GM12878 (cell line): Measurements from ENCODE around the gene PCDHGC3. TPM values are rescaled to one million over a fixed set of nuclear protein-coding genes. Genes with fewer than 3 reads are reported as not detected.

ENCODE experiments used
- ATAC-seq: fragments of 200-7000 bp; cut with Tn5 transposase; 3 replicates; pipeline ENCODE4 v1.9.1; 2020; ENCODE audit warnings: mild to moderate bottlenecking, moderate library complexity
- BruUV-seq: library from RNA; stranded (reverse); fragments of 400-500 nt; replicated peaks from 2 replicates; lab custom pipeline; 2021; lab: Mats Ljungman, UMichigan
- CTCF ChIA-PET: fragments of 300-600 bp; sonication (Branson Sonifier 250); formaldehyde crosslinking; extraction: SDS; loops from one replicate; lab custom pipeline; 2021; ENCODE audit warnings: inconsistent platforms; lab: Yijun Ruan, JAX
- POLR2A ChIA-PET: fragments of 350-600 bp; formaldehyde crosslinking; extraction: SDS; loops from one replicate; lab custom pipeline; 2021; ENCODE audit warnings: inconsistent platforms; lab: Charles Lee
- RAD21 ChIA-PET: fragments of 300-600 bp; sonication (Branson Sonifier 250); formaldehyde crosslinking; loops from one replicate; lab custom pipeline; 2023; ENCODE audit warnings: antibody characterized with exemption; ENCODE audit not compliant: unreplicated experiment; lab: Charles Lee
- SMC1A ChIA-PET: fragments of 300-600 bp; sonication (Branson Sonifier 250); formaldehyde crosslinking; loops from one replicate; lab custom pipeline; 2023; ENCODE audit not compliant: unreplicated experiment, uncharacterized antibody; lab: Charles Lee
- DNase-seq: peaks from one replicate; pipeline ENCODE4 v3.0.0-alpha.2; 2011; ENCODE audit warnings: low read depth, low spot score
- FAIRE-seq: peaks from 3 replicates; lab custom pipeline; 2011; peaks lifted over from hg19 to GRCh38; lab: Jason Lieb, UNC
- H2AFZ ChIP-seq: 2 replicates; pipeline ENCODE4 v1.6.0; 2011; ENCODE audit warnings: low read depth, low read length, control low read depth; ENCODE audit not compliant: control insufficient read depth
- H3K27ac ChIP-seq: 2 replicates; pipeline ENCODE4 v1.5.1; 2011; ENCODE audit warnings: control low read depth; ENCODE audit not compliant: control insufficient read depth, insufficient read depth
- H3K27me3 ChIP-seq, 2 experiments: replicated peaks in 1 of 2; 2 replicates each; pipeline versions ENCODE4 v1.6.0 to v1.6.1; 2011; ENCODE audit warnings: low read length in 1 of 2; ENCODE audit not compliant: control insufficient read depth in 2 of 2, insufficient read depth in 2 of 2
- H3K36me3 ChIP-seq, 2 experiments: 2 replicates each; pipeline ENCODE4 v1.5.1; 2011; ENCODE audit warnings: low read length in 1 of 2; ENCODE audit not compliant: control insufficient read depth in 2 of 2, insufficient read depth in 2 of 2
- H3K4me1 ChIP-seq: 2 replicates; pipeline ENCODE4 v1.6.1; 2011; ENCODE audit warnings: mild to moderate bottlenecking, low read length, moderate library complexity, mixed read lengths; ENCODE audit not compliant: control insufficient read depth, insufficient read depth
- H3K4me2 ChIP-seq: 2 replicates; pipeline ENCODE4 v1.6.0; 2011; ENCODE audit warnings: control low read depth; ENCODE audit not compliant: control insufficient read depth, insufficient read depth
- H3K4me3 ChIP-seq: fragments of 200-600 bp; sonication (generic); 2 replicates; pipeline ENCODE4 v1.5.1; 2016
- H3K79me2 ChIP-seq: 2 replicates; pipeline ENCODE4 v1.6.0; 2011; ENCODE audit warnings: low read length; ENCODE audit not compliant: control insufficient read depth, insufficient read depth
- H3K9ac ChIP-seq: 2 replicates; pipeline ENCODE4 v1.8.0; 2011; ENCODE audit warnings: low read length, control low read depth, mixed read lengths; ENCODE audit not compliant: control insufficient read depth, insufficient read depth
- H3K9me3 ChIP-seq: replicated peaks from 3 replicates; pipeline ENCODE4 v1.5.1; 2011; ENCODE audit warnings: mild to moderate bottlenecking, low read length; ENCODE audit not compliant: control insufficient read depth, insufficient read depth
- H4K20me1 ChIP-seq: 2 replicates; pipeline ENCODE4 v1.6.0; 2011; ENCODE audit not compliant: control insufficient read depth, insufficient read depth
- BHLHE40 ChIP-seq, 2 experiments: fragments of 450-650 bp in 1 of 2; IDR thresholded peaks; 2 replicates each; pipeline ENCODE4 v1.6.1; 2011 to 2017; ENCODE audit warnings: low read depth in 2 of 2, borderline replicate concordance in 1 of 2, improper control_type of control experiment in 1 of 2, low read length in 1 of 2, mild to moderate bottlenecking in 1 of 2
- HDAC2 ChIP-seq: fragments of 200-600 bp; sonication (generic); IDR thresholded peaks from 2 replicates; pipeline ENCODE4 v1.6.1; 2017
- IRF3 ChIP-seq: fragments of 450-650 bp; IDR thresholded peaks from 2 replicates; pipeline ENCODE4 v1.6.1; 2014; ENCODE audit warnings: mild to moderate bottlenecking
- MEF2A ChIP-seq: IDR thresholded peaks from 2 replicates; pipeline ENCODE4 v1.6.1; 2011; ENCODE audit warnings: low read depth, mild to moderate bottlenecking, low read length, moderate library complexity; ENCODE audit not compliant: insufficient read depth
- MEF2B ChIP-seq: fragments of 450-650 bp; IDR thresholded peaks from 2 replicates; pipeline ENCODE4 v1.6.1; 2018; ENCODE audit warnings: mild to moderate bottlenecking, moderate library complexity; ENCODE audit not compliant: partially characterized antibody, poor library complexity, severe bottlenecking
- NKRF ChIP-seq: fragments of 450-650 bp; conservative IDR thresholded peaks from 2 replicates; pipeline ENCODE4 v1.6.1; 2017; ENCODE audit warnings: mild to moderate bottlenecking, moderate library complexity
- POLR2AphosphoS2 ChIP-seq: IDR thresholded peaks from 2 replicates; pipeline ENCODE4 v1.6.1; 2011; ENCODE audit warnings: low read depth, mild to moderate bottlenecking, low read length, improper control_type of control experiment, moderate library complexity
- SIX5 ChIP-seq: IDR thresholded peaks from 2 replicates; pipeline ENCODE4 v1.6.1; 2011; ENCODE audit warnings: mild to moderate bottlenecking, low read depth, low read length, moderate library complexity; ENCODE audit not compliant: severe bottlenecking
- SMAD5 ChIP-seq: IDR thresholded peaks from 2 replicates; pipeline ENCODE4 v1.6.1; 2016; ENCODE audit warnings: antibody characterized with exemption, low read depth
- SMC3 ChIP-seq: IDR thresholded peaks from 2 replicates; pipeline ENCODE4 v1.6.1; 2011; ENCODE audit warnings: low read length, improper control_type of control experiment, borderline replicate concordance
- TBL1XR1 ChIP-seq: IDR thresholded peaks from 2 replicates; pipeline ENCODE4 v1.6.1; 2012; ENCODE audit warnings: low read depth, low read length, improper control_type of control experiment
- ZBED1 ChIP-seq: IDR thresholded peaks from 2 replicates; pipeline ENCODE4 v1.6.1; 2016; ENCODE audit warnings: borderline replicate concordance
- WGBS: methylation state at CpG from one replicate; pipeline ENCODE4 v1.1.6; 2016; ENCODE audit warnings: low lambda C conversion rate; ENCODE audit not compliant: insufficient replicate concordance, insufficient coverage; ENCODE audit errors: missing lambda C conversion rate; 5-methylcytosine and 5-hydroxymethylcytosine counted together
- in situ Hi-C: fragments of 300-500 bp; cut with MboI; formaldehyde crosslinking; loops from 9 replicates; pipeline ENCODE4 v1.14.3; 2018; ENCODE audit warnings: mixed read lengths
- intact Hi-C: fragments of 100-400 bp; cut with micrococcal nuclease; formaldehyde crosslinking; loops from one replicate; pipeline ENCODE4 v1.14.2; 2022; ENCODE audit not compliant: unreplicated experiment
- polyA plus RNA-seq, 11 experiments: library from polyadenylated mRNA; depleted of rRNA in 4 of 11; unstranded in 6 of 11; stranded (reverse) in 5 of 11; fragments of >200 nt; fragmentation: Nextera tagmentation in 4 of 11; fragmentation: Illumina TruSeq in 1 of 11; extraction: Ambion mirVana in 4 of 11; extraction: Trizol in 1 of 11; gene quantifications; 1 replicate in 1 of 11; 2 replicates in 10 of 11; pipeline versions ENCODE4 v1.2.1 to v1.2.3, GENCODE V29; 2011 to 2016; ENCODE audit warnings: inconsistent platforms in 2 of 11, missing spikeins in 2 of 11, low read depth in 1 of 11
- total RNA-seq, 4 experiments: library from RNA; depleted of rRNA in 3 of 4; stranded (reverse); fragments of >200 nt in 3 of 4; fragmentation: Illumina TruSeq in 1 of 4; extraction: Trizol in 1 of 4; gene quantifications; 2 replicates each; pipeline versions ENCODE4 v1.2.1 to v1.2.3, GENCODE V29; 2013 to 2021

PCDHGC3 gene
- total and polyA plus RNA-seq, 10 of the 15 experiments (the other 5 are each of a cell fraction or from before 2014, with no cell fraction given), result 0.53 to 22.1 (median 12.0) TPM

GRCh38 chr5:141496038-141496437 lies 20.3 kb downstream of the PCDHGC3 start:
- FAIRE-seq (no peak), ATAC-seq (no peak), DNase-seq (no peak)
- Histone ChIP-seq H2AFZ (no peak overlapping the region), H3K27me3 (no peaks in the 10 kb centered on the region; a peak in 1 of 4 replicates), H3K4me3 (no peak overlapping the region), H3K79me2 (no peaks in the 10 kb centered on the region), H3K9me3 (no peaks in the 10 kb centered on the region), H4K20me1 (no peaks in the 10 kb centered on the region), H3K9ac (no peak overlapping the region), H3K4me2 (no peak overlapping the region), H3K36me3 (no peaks in the 10 kb centered on the region), H3K4me1 (peaks cover 22% of the 10 kb centered on the region), H3K27ac (no peak overlapping the region)
- in situ Hi-C loops (no loop called here), intact Hi-C loops (no loop called here)
- 82% methylated on average over 4 of the region's 4 CpGs for WGBS
- no TSS peak for BruUV-seq
- ChIA-PET POLR2A (no interaction called here), SMC1A (interaction anchor here (0.6 kb wide), 1 partner anchor 318 kb away, joined by 3 read pairs; no protein-coding TSS in a partner anchor), RAD21 (no interaction called here), CTCF (interaction anchor here (0.8 kb wide), 1 partner anchor 145 kb away, joined by 3 read pairs; no protein-coding TSS in a partner anchor)
- TF ChIP-seq BHLHE40 (IDR thresholded peaks at IDR 0.05; ENCODE audit: borderline replicate concordance in 1 of 2, low read depth in 2 of 2, low read length in 1 of 2) (no peak), IRF3 (no peak)

- Histone ChIP-seq H4K20me1 (no peaks in the 10 kb centered on the region), H3K27ac (no peak overlapping the region), H3K36me3 (peaks cover 0 to 4% of the 10 kb centered on the region in 2 experiments; a peak in 1 of 4 replicates), H3K9ac (no peak overlapping the region), H3K4me1 (peaks cover 21% of the 10 kb centered on the region), H3K4me2 (no peak overlapping the region), H3K4me3 (no peak overlapping the region), H3K9me3 (no peaks in the 10 kb centered on the region), H3K79me2 (no peaks in the 10 kb centered on the region), H2AFZ (no peak overlapping the region), H3K27me3 (no peaks in the 10 kb centered on the region)
- ChIA-PET POLR2A (interaction anchor here (1.2 kb wide), 2 partner anchors 9 to 13 kb away, joined by 3 to 4 read pairs; partner anchors contain the start of gene PCDHGC5), SMC1A (interaction anchor here (0.7 to 1.6 kb wide), 3 partner anchors 13 to 22 kb away, joined by 3 to 4 read pairs (median 4); no protein-coding TSS in a partner anchor), CTCF (interaction anchor here (0.6 to 4.4 kb wide), 5 partner anchors 9 to 1365 kb away, joined by 3 to 24 read pairs (median 8); partner anchors contain the start of gene PCDHGC3), RAD21 (interaction anchor here (1.2 kb wide), 1 partner anchor 16 kb away, joined by 4 read pairs; no protein-coding TSS in a partner anchor)
- DNase-seq, result no peak
- ATAC-seq, result no peak
- FAIRE-seq, result no peak
- TF ChIP-seq HDAC2 (no peak), IRF3 (no peak), MEF2B (no peak), MEF2A (no peak), NKRF (no peak), ZBED1 (no peak), SIX5 (no peak), POLR2AphosphoS2 (no peak), TBL1XR1 (no peak), SMC3 (no peak), SMAD5 (no peak)
- intact Hi-C loops (no loop called here), in situ Hi-C loops (no loop called here)
- no TSS peak for BruUV-seq
- WGBS, result 98% methylated on average over 7 of the region's 7 CpGs
These were observed 26.0 kb downstream of the PCDHGC3 start for GRCh38 chr5:141501761-141502160.
